Measurements from ENCODE around the gene GNG2. TPM values are rescaled to one million over a fixed set of nuclear protein-coding genes. Genes with fewer than 3 reads are reported as not detected.

GNG2 gene
- total and polyA plus RNA-seq, 2 experiments from 2014 or later = 9.9 to 14.8 TPM

DNA sequence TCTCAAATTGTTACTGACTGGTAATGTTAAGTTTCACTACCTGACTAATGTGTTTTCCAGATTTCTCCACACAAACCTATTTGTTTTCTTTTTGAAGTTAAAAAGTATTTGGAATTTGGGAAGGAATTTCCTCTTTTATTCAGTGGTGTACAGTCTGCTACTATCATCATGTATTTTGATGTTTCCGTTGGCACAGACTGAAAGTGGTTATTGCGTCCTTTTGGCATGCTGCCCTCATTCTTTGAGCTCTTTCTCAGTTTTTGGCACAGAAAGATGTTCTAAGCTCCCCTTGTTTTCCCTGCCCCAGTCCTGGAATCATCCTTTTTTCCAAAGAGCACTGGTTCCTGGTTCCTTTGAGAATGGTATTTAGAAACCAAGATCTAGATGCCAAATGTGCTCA, 97.5 kb downstream of the GNG2 start:
- no peak overlapping the region for H3K27ac ChIP-seq (ENCODE audit: low read depth)
- H3K9me3 Mint-ChIP-seq = peaks cover 27% of the 10 kb centered on the region
- no peak for ATAC-seq
- H3K4me1 Mint-ChIP-seq = peaks cover 5% of the 10 kb centered on the region
- H3K4me2 ChIP-seq = no peak overlapping the region
- H3K79me2 ChIP-seq (replicated peaks; ENCODE audit: insufficient read depth) = no peaks in the 10 kb centered on the region
- H3K27ac Mint-ChIP-seq = no peak overlapping the region
- peaks cover 29% of the 10 kb centered on the region for H3K36me3 Mint-ChIP-seq (ENCODE audit: low read depth)
- H3K4me3 Mint-ChIP-seq = no peak overlapping the region
- H3K27me3 Mint-ChIP-seq (ENCODE audit: insufficient read depth, low read depth, poor library complexity) = peaks cover 3% of the 10 kb centered on the region
- H3K9me2 ChIP-seq (ENCODE audit: insufficient read depth) = peaks cover 6% of the 10 kb centered on the region; the same call in 1 of the 2 replicates
- no peak overlapping the region for H3K4me3 ChIP-seq
- TF ChIP-seq ZNF331 (CRISPR knock-in tag; IDR thresholded peaks at IDR 0.05; ENCODE audit: low read depth) (no peak), ZNF462 (CRISPR knock-in tag; IDR thresholded peaks at IDR 0.05) (no peak), NANOG (IDR thresholded peaks at IDR 0.05; ENCODE audit: borderline replicate concordance) (no peak), POLR2AphosphoS5 (IDR thresholded peaks at IDR 0.05; ENCODE audit: low read depth) (no peak), STAT1 (IDR thresholded peaks at IDR 0.05; ENCODE audit: unreplicated experiment) (no peak), ETS1 (IDR thresholded peaks at IDR 0.05) (no peak), CREB1 (CRISPR knock-in tag; IDR thresholded peaks at IDR 0.05; ENCODE audit: low read depth) (no peak)
- TF ChIP-seq, protein P1, sequence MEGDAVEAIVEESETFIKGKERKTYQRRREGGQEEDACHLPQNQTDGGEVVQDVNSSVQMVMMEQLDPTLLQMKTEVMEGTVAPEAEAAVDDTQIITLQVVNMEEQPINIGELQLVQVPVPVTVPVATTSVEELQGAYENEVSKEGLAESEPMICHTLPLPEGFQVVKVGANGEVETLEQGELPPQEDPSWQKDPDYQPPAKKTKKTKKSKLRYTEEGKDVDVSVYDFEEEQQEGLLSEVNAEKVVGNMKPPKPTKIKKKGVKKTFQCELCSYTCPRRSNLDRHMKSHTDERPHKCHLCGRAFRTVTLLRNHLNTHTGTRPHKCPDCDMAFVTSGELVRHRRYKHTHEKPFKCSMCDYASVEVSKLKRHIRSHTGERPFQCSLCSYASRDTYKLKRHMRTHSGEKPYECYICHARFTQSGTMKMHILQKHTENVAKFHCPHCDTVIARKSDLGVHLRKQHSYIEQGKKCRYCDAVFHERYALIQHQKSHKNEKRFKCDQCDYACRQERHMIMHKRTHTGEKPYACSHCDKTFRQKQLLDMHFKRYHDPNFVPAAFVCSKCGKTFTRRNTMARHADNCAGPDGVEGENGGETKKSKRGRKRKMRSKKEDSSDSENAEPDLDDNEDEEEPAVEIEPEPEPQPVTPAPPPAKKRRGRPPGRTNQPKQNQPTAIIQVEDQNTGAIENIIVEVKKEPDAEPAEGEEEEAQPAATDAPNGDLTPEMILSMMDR (conservative IDR thresholded peaks at IDR 0.05; ENCODE audit: low read depth in 2 of 2) = no peak
- no peaks in the 10 kb centered on the region for H3K36me3 ChIP-seq (ENCODE audit: insufficient read depth)
- no peak for DNase-seq (ENCODE audit: low spot score)
- no peaks in the 10 kb centered on the region for H3K27me3 ChIP-seq (ENCODE audit: insufficient read depth)
- H3K4me1 ChIP-seq (ENCODE audit: insufficient read depth) = no peaks in the 10 kb centered on the region
- no peaks in the 10 kb centered on the region for H4K20me1 ChIP-seq (replicated peaks; ENCODE audit: insufficient read depth)
- no peak overlapping the region for H2AFZ ChIP-seq
- H3F3A ChIP-seq (replicated peaks; ENCODE audit: low read depth) = no peaks in the 10 kb centered on the region
